Right renal pelvis (tissue), 4 donors: ENCODE measurements around the gene THSD7A. TPM values are rescaled to one million over a fixed set of nuclear protein-coding genes. Genes with fewer than 3 reads are reported as not detected.

Experiments used
- DNase-seq, 4 donors: peaks; one replicate each; pipeline ENCODE4 v3.0.0-alpha.2; 2013; ENCODE audit warnings: low read depth in 4 of 4, low spot score in 3 of 4, missing footprints in 1 of 4
- polyA plus RNA-seq, 4 donors: library from polyadenylated mRNA; unstranded; fragments of 120-200 nt; gene quantifications; one replicate each; pipeline ENCODE4 v1.2.1, GENCODE V29; 2013; ENCODE audit not compliant: insufficient read length in 4 of 4

Gene THSD7A
- polyA plus RNA-seq, 4 donors = 73.2 to 86.8 (median 83.0) TPM

GRCh38 chr7:11592699-11593098 lies 239.3 kb downstream of the THSD7A start:
- no peak for DNase-seq

GRCh38 chr7:11591943-11592342 lies 240.1 kb downstream of the THSD7A start:
- no peak for DNase-seq

GRCh38 chr7:11591055-11591633 lies 240.9 kb downstream of the THSD7A start:
- DNase-seq = no peak

- DNase-seq = no peak
Measured at GRCh38 chr7:11589251-11589650, 242.7 kb downstream of the THSD7A start.

- DNase-seq = no peak
Measured at GRCh38 chr7:11587814-11588213, 244.2 kb downstream of the THSD7A start.

GRCh38 chr7:11587048-11587447 lies 244.9 kb downstream of the THSD7A start:
- no peak for DNase-seq

GRCh38 chr7:11584406-11585031 lies 247.5 kb downstream of the THSD7A start:
- no peak for DNase-seq

GRCh38 chr7:11579141-11579540 lies 252.9 kb downstream of the THSD7A start:
- no peak for DNase-seq

GRCh38 chr7:11576310-11576709 lies 255.7 kb downstream of the THSD7A start:
- DNase-seq = no peak

- DNase-seq = peak in 1 of 4 donors; percentile 13
Measured at GRCh38 chr7:11573128-11573750, 258.8 kb downstream of the THSD7A start.

- no peak for DNase-seq
Measured at GRCh38 chr7:11570922-11571550, 261.0 kb downstream of the THSD7A start.

GRCh38 chr7:11570205-11570604 lies 261.8 kb downstream of the THSD7A start:
- no peak for DNase-seq

- DNase-seq = no peak
Measured at GRCh38 chr7:11567571-11567970, 264.4 kb downstream of the THSD7A start.

- no peak for DNase-seq
Measured at GRCh38 chr7:11557627-11558026, 274.4 kb downstream of the THSD7A start.

GRCh38 chr7:11552676-11553296 lies 279.2 kb downstream of the THSD7A start:
- no peak for DNase-seq

- DNase-seq = no peak
Measured at GRCh38 chr7:11551470-11551869, 280.5 kb downstream of the THSD7A start.

GRCh38 chr7:11548532-11548931 lies 283.5 kb downstream of the THSD7A start:
- no peak for DNase-seq

- DNase-seq = no peak
Measured at GRCh38 chr7:11541330-11541729, 290.7 kb downstream of the THSD7A start.

GRCh38 chr7:11540271-11540761 lies 291.7 kb downstream of the THSD7A start:
- no peak for DNase-seq

GRCh38 chr7:11539853-11540252 lies 292.1 kb downstream of the THSD7A start:
- DNase-seq = no peak

- DNase-seq = no peak
Measured at GRCh38 chr7:11538751-11539299, 293.2 kb downstream of the THSD7A start.
